Activated CD8-positive, alpha-beta T cell treated with anti-CD3 and anti-CD28 coated beads for 36 hours (primary cell): ENCODE results near the gene MTSS2. TPM values are rescaled to one million over a fixed set of nuclear protein-coding genes. Genes with fewer than 3 reads are reported as not detected.

Experiments
- ATAC-seq: fragments of 200-7000 bp; cut with Tn5 transposase; one replicate; pipeline ENCODE4 v1.10.0; 2021; ENCODE audit warnings: mild to moderate bottlenecking, moderate library complexity
- CTCF ChIA-PET: fragments of 350-600 bp; sonication (Branson Sonifier 250); formaldehyde crosslinking; loops from one replicate; lab custom pipeline; 2021; ENCODE audit warnings: antibody characterized with exemption; lab: Charles Lee
- POLR2A ChIA-PET: fragments of 350-600 bp; sonication (Branson Sonifier 250); formaldehyde crosslinking; loops from one replicate; lab custom pipeline; 2021; ENCODE audit warnings: antibody characterized with exemption; lab: Charles Lee
- DNase-seq: peaks from one replicate; pipeline ENCODE4 v3.0.0-alpha.2; 2020
- H3K27ac Mint-ChIP-seq: one replicate; pipeline ENCODE4 v1.8.0; 2021; ENCODE audit warnings: mild to moderate bottlenecking, mixed read lengths
- H3K27me3 Mint-ChIP-seq: one replicate; pipeline ENCODE4 v1.8.0; 2021; ENCODE audit warnings: mixed read lengths
- H3K36me3 Mint-ChIP-seq: one replicate; pipeline ENCODE4 v1.8.0; 2021; ENCODE audit warnings: low read depth, mixed read lengths
- H3K4me1 Mint-ChIP-seq: one replicate; pipeline ENCODE4 v1.8.0; 2021; ENCODE audit warnings: low read depth, mixed read lengths
- H3K4me3 Mint-ChIP-seq: one replicate; pipeline ENCODE4 v1.8.0; 2021; ENCODE audit warnings: mild to moderate bottlenecking, moderate library complexity, mixed read lengths
- H3K9me3 Mint-ChIP-seq: one replicate; pipeline ENCODE4 v1.8.0; 2021; ENCODE audit warnings: mixed read lengths
- intact Hi-C: fragments of 100-400 bp; cut with micrococcal nuclease; formaldehyde crosslinking; loops from one replicate; pipeline ENCODE4 v1.10.0; 2022
- total RNA-seq, 2 experiments: library from RNA; stranded (reverse); gene quantifications; one replicate each; pipeline ENCODE4 v1.2.3, GENCODE V29; 2021
- TF ChIP-seq, protein P1 (sequence below): fragments of 200-600 bp; IDR thresholded peaks from one replicate; pipeline ENCODE4 v1.8.0; 2022; ENCODE audit warnings: antibody characterized with exemption, mild to moderate bottlenecking

Gene MTSS2
- total RNA-seq, 2 experiments from 2014 or later = 4.4 to 4.6 TPM

DNA sequence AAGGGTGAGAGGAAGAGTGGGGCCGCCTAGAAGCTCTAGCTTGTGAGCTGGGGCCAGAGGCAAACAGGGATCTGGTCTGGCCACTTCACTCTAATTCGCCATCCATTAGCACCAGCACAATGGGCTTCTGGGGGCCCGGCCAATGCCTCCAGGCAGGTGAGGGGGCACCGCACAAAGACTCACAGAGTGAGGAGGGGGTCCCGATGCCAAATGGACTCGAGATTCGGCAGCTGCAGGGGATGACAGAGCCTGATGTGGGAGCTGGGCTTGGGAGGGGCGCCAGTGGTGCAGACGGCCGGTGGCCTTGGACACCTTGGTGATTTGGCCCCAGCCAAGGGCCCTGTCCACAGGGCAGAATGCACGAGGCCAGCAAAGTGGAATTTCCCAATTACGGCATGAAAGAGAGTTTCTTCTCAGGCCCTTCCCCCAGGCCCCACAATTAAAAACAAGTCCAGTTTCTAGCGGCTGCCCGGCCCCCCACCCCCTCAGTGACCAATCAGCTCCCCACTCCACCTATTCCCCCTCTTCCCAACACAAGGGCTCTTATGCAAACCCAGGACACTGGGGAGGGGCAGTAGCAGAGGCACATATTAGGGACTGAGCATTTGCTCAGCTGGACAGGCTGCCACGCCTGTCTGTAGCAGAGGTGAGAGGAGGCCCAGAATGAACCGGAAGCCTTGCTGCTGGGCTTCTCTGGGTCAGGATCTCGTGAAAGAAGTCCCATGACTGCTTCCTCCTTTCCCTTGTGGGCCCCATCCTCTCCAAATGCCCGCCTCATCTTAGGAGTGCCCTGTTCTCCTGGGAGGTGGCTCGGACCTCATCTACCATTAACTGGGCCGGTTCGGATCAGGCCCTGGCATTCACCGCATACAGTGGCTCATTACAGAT lies 39.4 kb upstream of the MTSS2 start:
- CTCF ChIA-PET = interaction anchor here (0.7 kb wide), 1 partner anchor 10 kb away, joined by 3 read pairs; no protein-coding TSS in a partner anchor
- Mint-ChIP-seq H3K4me1 (peaks cover 4% of the 10 kb centered on the region), H3K4me3 (no peak overlapping the region), H3K9me3 (no peaks in the 10 kb centered on the region), H3K36me3 (peaks cover 18% of the 10 kb centered on the region), H3K27ac (no peak overlapping the region), H3K27me3 (no peaks in the 10 kb centered on the region)
- no peak for DNase-seq
- TF ChIP-seq, protein P1, sequence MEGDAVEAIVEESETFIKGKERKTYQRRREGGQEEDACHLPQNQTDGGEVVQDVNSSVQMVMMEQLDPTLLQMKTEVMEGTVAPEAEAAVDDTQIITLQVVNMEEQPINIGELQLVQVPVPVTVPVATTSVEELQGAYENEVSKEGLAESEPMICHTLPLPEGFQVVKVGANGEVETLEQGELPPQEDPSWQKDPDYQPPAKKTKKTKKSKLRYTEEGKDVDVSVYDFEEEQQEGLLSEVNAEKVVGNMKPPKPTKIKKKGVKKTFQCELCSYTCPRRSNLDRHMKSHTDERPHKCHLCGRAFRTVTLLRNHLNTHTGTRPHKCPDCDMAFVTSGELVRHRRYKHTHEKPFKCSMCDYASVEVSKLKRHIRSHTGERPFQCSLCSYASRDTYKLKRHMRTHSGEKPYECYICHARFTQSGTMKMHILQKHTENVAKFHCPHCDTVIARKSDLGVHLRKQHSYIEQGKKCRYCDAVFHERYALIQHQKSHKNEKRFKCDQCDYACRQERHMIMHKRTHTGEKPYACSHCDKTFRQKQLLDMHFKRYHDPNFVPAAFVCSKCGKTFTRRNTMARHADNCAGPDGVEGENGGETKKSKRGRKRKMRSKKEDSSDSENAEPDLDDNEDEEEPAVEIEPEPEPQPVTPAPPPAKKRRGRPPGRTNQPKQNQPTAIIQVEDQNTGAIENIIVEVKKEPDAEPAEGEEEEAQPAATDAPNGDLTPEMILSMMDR = no peak
- intact Hi-C loops = no loop called here
- POLR2A ChIA-PET = no interaction called here
- no peak for ATAC-seq

DNA sequence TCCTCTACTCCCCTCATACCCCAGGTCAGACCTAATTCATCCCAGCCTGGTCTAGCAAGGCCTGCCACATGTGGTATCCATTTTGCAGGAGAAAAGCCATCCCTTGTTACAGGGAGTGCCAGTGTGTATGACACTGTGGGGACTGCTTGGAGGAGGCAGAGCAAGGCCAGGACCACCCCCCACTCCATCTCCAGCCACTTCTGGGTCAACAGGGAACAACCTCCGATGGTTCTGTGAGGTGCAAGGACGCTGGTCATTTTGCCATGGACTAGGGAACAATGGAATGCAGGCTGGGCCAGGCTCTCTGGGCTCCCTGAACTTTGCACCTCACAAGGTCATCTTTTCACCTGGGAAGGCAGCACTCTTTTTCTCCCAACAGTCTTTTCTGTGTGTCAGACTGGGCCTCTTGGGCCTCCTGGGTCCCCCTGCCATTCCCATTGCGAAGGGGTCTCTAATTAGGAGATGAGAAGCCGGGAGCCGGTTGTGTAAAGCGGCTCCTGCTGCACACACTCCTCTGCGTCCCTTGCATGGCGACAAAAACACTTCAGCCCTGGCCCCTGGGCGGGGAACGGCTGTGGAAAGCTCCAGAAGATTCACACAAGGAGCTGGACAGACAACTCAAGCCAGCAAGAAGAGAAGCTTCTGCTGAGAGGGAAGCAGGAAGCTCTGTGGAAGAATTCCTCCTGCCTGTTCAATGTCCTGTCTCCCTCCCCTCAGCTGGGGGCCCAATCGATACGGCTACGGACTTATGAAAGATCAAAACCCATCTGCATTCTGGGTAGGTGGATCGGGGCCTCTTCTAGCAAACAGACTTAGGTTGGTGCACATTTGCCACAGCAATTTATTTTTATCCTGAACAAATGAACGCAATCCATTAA lies 38.5 kb upstream of the MTSS2 start:
- ATAC-seq (no peak), DNase-seq (no peak)
- peaks cover 4% of the 10 kb centered on the region for H3K4me1 Mint-ChIP-seq
- TF ChIP-seq, protein P1 = no peak
- H3K9me3 Mint-ChIP-seq = no peaks in the 10 kb centered on the region
- ChIA-PET CTCF (interaction anchor here (0.7 kb wide), 1 partner anchor 11 kb away, joined by 3 read pairs; no protein-coding TSS in a partner anchor), POLR2A (no interaction called here)
- H3K27ac Mint-ChIP-seq = no peak overlapping the region
- no peaks in the 10 kb centered on the region for H3K27me3 Mint-ChIP-seq
- intact Hi-C loops = no loop called here
- no peak overlapping the region for H3K4me3 Mint-ChIP-seq
- H3K36me3 Mint-ChIP-seq = peaks cover 12% of the 10 kb centered on the region

DNA sequence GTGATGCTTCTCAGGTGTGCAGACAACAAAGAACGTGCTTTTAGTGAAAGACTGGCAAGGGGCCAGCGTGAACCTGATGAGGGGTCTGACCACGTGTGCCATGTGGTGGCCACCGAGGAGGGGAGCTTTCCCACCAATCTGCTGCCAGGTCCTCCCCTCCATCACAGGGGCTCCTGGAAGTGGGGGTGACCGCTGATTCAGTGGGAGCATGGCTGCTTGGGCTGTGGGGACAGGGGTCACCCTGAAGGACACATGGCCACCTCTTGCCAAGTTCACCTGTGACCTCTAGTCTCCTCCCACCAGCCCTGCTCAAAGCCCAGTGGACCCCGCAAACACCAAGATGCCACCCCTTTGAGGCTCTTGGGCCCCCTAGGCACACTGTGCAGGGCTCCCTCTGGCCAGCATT lies 37.9 kb upstream of the MTSS2 start:
- H3K4me1 Mint-ChIP-seq = peaks cover 4% of the 10 kb centered on the region
- peaks cover 12% of the 10 kb centered on the region for H3K36me3 Mint-ChIP-seq
- ATAC-seq = no peak
- TF ChIP-seq, protein P1 = no peak
- no peak for DNase-seq
- no peaks in the 10 kb centered on the region for H3K9me3 Mint-ChIP-seq
- POLR2A ChIA-PET = interaction anchor here (1.2 kb wide), 1 partner anchor 18 kb away, joined by 3 read pairs; no protein-coding TSS in a partner anchor
- H3K27me3 Mint-ChIP-seq = no peaks in the 10 kb centered on the region
- H3K4me3 Mint-ChIP-seq = no peak overlapping the region
- CTCF ChIA-PET = interaction anchor here (0.9 kb wide), 1 partner anchor 27 kb away, joined by 3 read pairs; no protein-coding TSS in a partner anchor
- intact Hi-C loops = no loop called here
- no peak overlapping the region for H3K27ac Mint-ChIP-seq

DNA sequence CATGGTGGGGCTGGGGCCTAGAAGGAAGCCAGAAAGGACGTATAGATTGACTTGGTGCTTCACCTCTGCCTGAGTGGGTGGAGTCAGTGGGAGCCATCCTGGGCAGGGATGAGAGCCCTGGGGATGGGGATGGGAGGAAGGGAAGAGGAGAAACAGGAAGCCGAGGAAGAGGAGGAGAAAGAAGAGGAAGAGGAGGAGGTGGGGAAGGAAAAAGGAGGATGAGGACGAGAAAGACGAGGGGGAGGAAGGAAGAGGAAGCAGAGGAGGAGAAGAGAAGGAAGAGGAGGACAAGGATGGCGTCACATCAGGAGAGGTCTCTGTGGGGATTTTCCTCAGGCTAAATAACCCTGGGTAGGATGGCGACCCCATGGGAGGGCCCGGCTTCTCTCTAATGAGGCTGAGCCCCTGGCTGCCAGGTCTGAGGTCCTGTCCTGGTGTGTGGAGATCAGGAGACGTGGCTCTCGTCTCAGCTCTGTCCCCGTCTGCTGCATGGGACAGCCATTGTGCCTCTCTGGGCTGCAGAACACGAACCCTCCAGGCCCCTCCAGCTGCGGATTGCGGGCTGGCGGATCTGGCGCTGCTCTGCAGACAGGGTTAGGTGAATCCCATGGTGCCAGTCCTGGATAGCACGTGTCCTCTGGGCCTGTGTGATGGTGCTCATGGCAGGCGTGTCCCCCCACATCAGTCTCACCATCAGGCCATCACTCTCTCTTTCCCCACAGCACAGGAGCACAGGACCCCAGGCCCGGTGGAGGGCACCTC lies 35.5 kb upstream of the MTSS2 start:
- H3K27ac Mint-ChIP-seq = no peak overlapping the region
- no peak for DNase-seq
- intact Hi-C loops = no loop called here
- peaks cover 12% of the 10 kb centered on the region for H3K36me3 Mint-ChIP-seq
- H3K4me3 Mint-ChIP-seq = no peak overlapping the region
- ATAC-seq = no peak
- ChIA-PET CTCF (interaction anchor here (1.0 kb wide), 1 partner anchor 50 kb away, joined by 3 read pairs; no protein-coding TSS in a partner anchor), POLR2A (interaction anchor here (1.0 kb wide), 1 partner anchor 11 kb away, joined by 3 read pairs; no protein-coding TSS in a partner anchor)
- no peaks in the 10 kb centered on the region for H3K27me3 Mint-ChIP-seq
- H3K9me3 Mint-ChIP-seq = no peaks in the 10 kb centered on the region
- peaks cover 4% of the 10 kb centered on the region for H3K4me1 Mint-ChIP-seq
- TF ChIP-seq, protein P1 = no peak
